ENCODE data around the gene TMEM239.

DNA sequence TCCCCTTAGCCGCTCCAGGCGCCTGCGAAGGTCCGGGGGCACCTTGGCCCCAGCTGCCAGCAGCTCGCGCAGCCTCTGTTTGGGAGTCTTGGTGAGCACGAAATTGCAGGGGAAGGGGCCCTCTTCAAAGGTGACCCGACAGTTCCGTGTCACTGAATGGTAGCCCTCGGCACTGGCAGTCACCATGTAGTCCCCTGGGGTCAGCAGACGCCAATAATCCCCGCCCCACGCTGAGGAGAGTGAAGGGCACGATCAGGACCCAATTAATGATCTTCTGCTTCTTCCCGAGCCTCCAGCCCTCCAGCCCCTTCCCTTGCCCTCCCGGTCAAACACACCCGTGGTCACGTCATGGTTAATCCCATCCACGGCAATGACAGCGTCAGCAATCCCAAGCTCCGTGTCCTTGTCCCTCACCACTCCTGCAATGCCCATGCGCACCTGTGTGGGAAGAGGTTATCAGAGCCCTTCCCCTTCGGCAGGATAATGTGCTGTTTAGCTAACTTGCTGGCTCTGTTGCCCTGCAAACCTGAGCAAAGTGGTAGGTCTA lies 21.9 kb upstream of the TMEM239 start:
- TF ChIP-seq, protein P1, sequence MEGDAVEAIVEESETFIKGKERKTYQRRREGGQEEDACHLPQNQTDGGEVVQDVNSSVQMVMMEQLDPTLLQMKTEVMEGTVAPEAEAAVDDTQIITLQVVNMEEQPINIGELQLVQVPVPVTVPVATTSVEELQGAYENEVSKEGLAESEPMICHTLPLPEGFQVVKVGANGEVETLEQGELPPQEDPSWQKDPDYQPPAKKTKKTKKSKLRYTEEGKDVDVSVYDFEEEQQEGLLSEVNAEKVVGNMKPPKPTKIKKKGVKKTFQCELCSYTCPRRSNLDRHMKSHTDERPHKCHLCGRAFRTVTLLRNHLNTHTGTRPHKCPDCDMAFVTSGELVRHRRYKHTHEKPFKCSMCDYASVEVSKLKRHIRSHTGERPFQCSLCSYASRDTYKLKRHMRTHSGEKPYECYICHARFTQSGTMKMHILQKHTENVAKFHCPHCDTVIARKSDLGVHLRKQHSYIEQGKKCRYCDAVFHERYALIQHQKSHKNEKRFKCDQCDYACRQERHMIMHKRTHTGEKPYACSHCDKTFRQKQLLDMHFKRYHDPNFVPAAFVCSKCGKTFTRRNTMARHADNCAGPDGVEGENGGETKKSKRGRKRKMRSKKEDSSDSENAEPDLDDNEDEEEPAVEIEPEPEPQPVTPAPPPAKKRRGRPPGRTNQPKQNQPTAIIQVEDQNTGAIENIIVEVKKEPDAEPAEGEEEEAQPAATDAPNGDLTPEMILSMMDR (IDR thresholded peaks at IDR 0.05) = no peak
- no peak for TF ChIP-seq POLR2AphosphoS5 (IDR thresholded peaks at IDR 0.05)
- TF ChIP-seq POLR2A (IDR thresholded peaks at IDR 0.05) = no peak

All from stomach (tissue), 4 donors.